CD14-positive monocyte (primary cell): Measurements from ENCODE around the gene SPRY2. TPM values are rescaled to one million over a fixed set of nuclear protein-coding genes. Genes with fewer than 3 reads are reported as not detected.

Source experiments
- DNase-seq, 3 donors: peaks; one replicate each; pipeline ENCODE4 v3.0.0-alpha.2; 2011 to 2022
- H2AFZ ChIP-seq: 2 replicates; pipeline ENCODE4 v1.6.0; 2012; ENCODE audit warnings: mild to moderate bottlenecking, low read depth, low read length, inconsistent platforms; ENCODE audit not compliant: insufficient read depth, poor library complexity, severe bottlenecking
- H3K27ac ChIP-seq, 2 donors: 1 replicate in 1 of 2; 2 replicates in 1 of 2; pipeline ENCODE4 v1.5.1; 2012 to 2013; ENCODE audit warnings: low read length in 2 of 2, control low read depth in 1 of 2, inconsistent platforms in 1 of 2, low read depth in 1 of 2, mild to moderate bottlenecking in 1 of 2
- H3K27me3 ChIP-seq, 2 donors: one replicate each; pipeline versions ENCODE4 v1.6.0 to v1.6.1; 2011 to 2013; ENCODE audit warnings: low read length in 2 of 2; ENCODE audit not compliant: control insufficient read depth in 2 of 2, insufficient read depth in 2 of 2
- H3K36me3 ChIP-seq, 2 donors: replicated peaks in 1 of 2; 1 replicate in 1 of 2; 2 replicates in 1 of 2; pipeline versions ENCODE4 v1.5.1 to v1.6.1; 2012 to 2013; ENCODE audit warnings: low read length in 2 of 2, control low read depth in 1 of 2, inconsistent platforms in 1 of 2, mild to moderate bottlenecking in 1 of 2; ENCODE audit not compliant: insufficient read depth in 2 of 2, control insufficient read depth in 1 of 2
- H3K4me1 ChIP-seq, 2 donors: 1 replicate in 1 of 2; 2 replicates in 1 of 2; pipeline versions ENCODE4 v1.5.1 to v1.6.1; 2012 to 2013; ENCODE audit warnings: low read length in 2 of 2, control low read depth in 1 of 2, inconsistent platforms in 1 of 2, mild to moderate bottlenecking in 1 of 2, moderate library complexity in 1 of 2; ENCODE audit not compliant: insufficient read depth in 2 of 2, control insufficient read depth in 1 of 2
- H3K4me2 ChIP-seq: replicated peaks from 2 replicates; pipeline ENCODE3; 2012; ENCODE audit warnings: low read length, moderate library complexity, mild to moderate bottlenecking; ENCODE audit not compliant: poor library complexity, severe bottlenecking; ENCODE audit errors: extremely low read depth
- H3K4me3 ChIP-seq, 3 experiments: fragments of 200-600 bp in 1 of 3; sonication (generic) in 1 of 3; replicated peaks in 1 of 3; 1 replicate in 2 of 3; 2 replicates in 1 of 3; pipeline ENCODE4 v1.5.1; 2011 to 2013; ENCODE audit warnings: low read length in 3 of 3, mild to moderate bottlenecking in 3 of 3, control low read depth in 2 of 3, low read depth in 2 of 3, inconsistent platforms in 1 of 3, moderate library complexity in 1 of 3
- H3K79me2 ChIP-seq: 2 replicates; pipeline ENCODE4 v1.6.0; 2012; ENCODE audit warnings: mild to moderate bottlenecking, control low read depth, inconsistent platforms, low read length, moderate library complexity; ENCODE audit not compliant: insufficient read depth
- H3K9ac ChIP-seq: 2 replicates; pipeline ENCODE4 v1.6.0; 2017; ENCODE audit warnings: low read length, mild to moderate bottlenecking; ENCODE audit not compliant: insufficient read depth, poor library complexity, severe bottlenecking
- H3K9me3 ChIP-seq, 2 donors: replicated peaks in 1 of 2; 1 replicate in 1 of 2; 2 replicates in 1 of 2; pipeline versions ENCODE4 v1.5.1 to v1.6.1; 2012 to 2013; ENCODE audit warnings: low read length in 2 of 2, control low read depth in 1 of 2; ENCODE audit not compliant: control insufficient read depth in 1 of 2, insufficient read depth in 1 of 2
- H4K20me1 ChIP-seq: 2 replicates; pipeline ENCODE4 v1.6.0; 2012; ENCODE audit warnings: mild to moderate bottlenecking, low read length, control low read depth, moderate library complexity; ENCODE audit not compliant: insufficient read depth
- H3K27ac Mint-ChIP-seq, 7 donors: one replicate each; pipeline ENCODE4 v1.8.0; 2020; ENCODE audit warnings: mild to moderate bottlenecking in 7 of 7, mixed read lengths in 7 of 7, moderate library complexity in 6 of 7, inconsistent platforms in 2 of 7
- H3K27me3 Mint-ChIP-seq, 3 donors: one replicate each; pipeline ENCODE4 v1.8.0; 2021 to 2022; ENCODE audit warnings: low read depth in 3 of 3, mild to moderate bottlenecking in 3 of 3, mixed read lengths in 3 of 3, moderate library complexity in 3 of 3, inconsistent platforms in 1 of 3
- H3K36me3 Mint-ChIP-seq, 2 donors: one replicate each; pipeline ENCODE4 v1.8.0; 2020; ENCODE audit warnings: mixed read lengths in 2 of 2, inconsistent platforms in 1 of 2, mild to moderate bottlenecking in 1 of 2
- H3K4me1 Mint-ChIP-seq: one replicate; pipeline ENCODE4 v1.8.0; 2020; ENCODE audit warnings: mild to moderate bottlenecking, mixed read lengths
- H3K4me3 Mint-ChIP-seq, 2 donors: one replicate each; pipeline ENCODE4 v1.8.0; 2020; ENCODE audit warnings: mild to moderate bottlenecking in 2 of 2, mixed read lengths in 2 of 2, moderate library complexity in 1 of 2
- H3K9me3 Mint-ChIP-seq, 7 donors: one replicate each; pipeline ENCODE4 v1.8.0; 2020 to 2022; ENCODE audit warnings: mixed read lengths in 7 of 7, mild to moderate bottlenecking in 6 of 7, moderate library complexity in 6 of 7, inconsistent platforms in 2 of 7
- WGBS: methylation state at CpG from one replicate; pipeline ENCODE4 v1.1.5; 2013; ENCODE audit warnings: missing lambda C conversion rate; ENCODE audit not compliant: insufficient coverage; 5-methylcytosine and 5-hydroxymethylcytosine counted together
- intact Hi-C, 2 donors: fragments of 100-400 bp; cut with micrococcal nuclease; formaldehyde crosslinking; loops; one replicate each; pipeline versions ENCODE4 v1.15.0 to v1.15.1; 2023
- polyA plus RNA-seq, 3 donors: library from polyadenylated mRNA; depleted of rRNA in 1 of 3; unstranded in 2 of 3; stranded (reverse) in 1 of 3; fragments of 300-500 nt in 2 of 3; fragments of >200 nt in 1 of 3; fragmentation: Illumina TruSeq in 2 of 3; gene quantifications; 1 replicate in 2 of 3; 2 replicates in 1 of 3; pipeline ENCODE4 v1.2.3, GENCODE V29; 2012 to 2021
- TF ChIP-seq, protein P1 (sequence below): fragments of 200-600 bp; IDR thresholded peaks from one replicate; pipeline ENCODE4 v1.8.0; 2022; ENCODE audit warnings: antibody characterized with exemption, mild to moderate bottlenecking

Gene SPRY2
- polyA plus RNA-seq, 3 donors: 0.26 to 1.8 (median 0.73) TPM

DNA sequence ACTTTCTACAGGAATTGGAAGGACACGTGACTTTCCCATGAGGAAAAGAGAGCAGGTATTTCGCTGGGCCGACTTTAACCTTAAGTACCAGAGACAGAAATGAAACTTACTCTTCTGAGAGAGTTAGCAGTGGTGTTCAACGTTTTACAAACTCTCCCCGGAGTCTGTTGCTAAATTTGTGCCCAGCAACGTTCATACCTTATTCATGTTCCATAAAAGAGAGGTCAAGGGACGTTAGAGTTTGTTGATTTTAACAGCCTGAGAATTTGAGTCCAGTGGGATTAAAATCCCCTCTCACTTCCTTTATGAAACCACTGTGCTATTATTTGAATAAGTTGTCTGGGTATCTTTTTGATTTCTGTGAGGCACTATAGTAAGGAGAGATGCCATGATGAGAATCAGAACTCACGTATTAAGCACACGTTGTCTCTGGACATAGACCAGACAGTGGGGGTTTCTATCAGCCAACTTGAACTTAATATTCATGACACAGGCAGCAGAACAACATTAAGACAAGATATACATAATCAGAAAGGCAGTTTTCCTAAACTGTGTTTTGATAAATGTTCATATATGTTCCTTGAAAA is 33.4 kb downstream of the SPRY2 start:
- Mint-ChIP-seq H3K4me1 (peaks cover 5% of the 10 kb centered on the region), H3K27me3 (peaks cover 0 to 2% (median 1%) of the 10 kb centered on the region in 3 donors), H3K4me3 (no peak overlapping the region), H3K36me3 (no peaks in the 10 kb centered on the region), H3K9me3 (peaks cover 0 to 5% (median 0%) of the 10 kb centered on the region in 7 donors), H3K27ac (no peak overlapping the region)
- Histone ChIP-seq H3K4me2 (no peak overlapping the region), H3K4me1 (no peaks in the 10 kb centered on the region), H3K27ac (no peak overlapping the region), H3K4me3 (no peak overlapping the region), H4K20me1 (no peaks in the 10 kb centered on the region), H3K9me3 (no peaks in the 10 kb centered on the region), H3K9ac (no peak overlapping the region), H3K36me3 (no peaks in the 10 kb centered on the region), H3K27me3 (no peaks in the 10 kb centered on the region), H2AFZ (no peak overlapping the region), H3K79me2 (no peaks in the 10 kb centered on the region)
- 100% methylated on average over 2 of the region's 9 CpGs for WGBS
- TF ChIP-seq, protein P1, sequence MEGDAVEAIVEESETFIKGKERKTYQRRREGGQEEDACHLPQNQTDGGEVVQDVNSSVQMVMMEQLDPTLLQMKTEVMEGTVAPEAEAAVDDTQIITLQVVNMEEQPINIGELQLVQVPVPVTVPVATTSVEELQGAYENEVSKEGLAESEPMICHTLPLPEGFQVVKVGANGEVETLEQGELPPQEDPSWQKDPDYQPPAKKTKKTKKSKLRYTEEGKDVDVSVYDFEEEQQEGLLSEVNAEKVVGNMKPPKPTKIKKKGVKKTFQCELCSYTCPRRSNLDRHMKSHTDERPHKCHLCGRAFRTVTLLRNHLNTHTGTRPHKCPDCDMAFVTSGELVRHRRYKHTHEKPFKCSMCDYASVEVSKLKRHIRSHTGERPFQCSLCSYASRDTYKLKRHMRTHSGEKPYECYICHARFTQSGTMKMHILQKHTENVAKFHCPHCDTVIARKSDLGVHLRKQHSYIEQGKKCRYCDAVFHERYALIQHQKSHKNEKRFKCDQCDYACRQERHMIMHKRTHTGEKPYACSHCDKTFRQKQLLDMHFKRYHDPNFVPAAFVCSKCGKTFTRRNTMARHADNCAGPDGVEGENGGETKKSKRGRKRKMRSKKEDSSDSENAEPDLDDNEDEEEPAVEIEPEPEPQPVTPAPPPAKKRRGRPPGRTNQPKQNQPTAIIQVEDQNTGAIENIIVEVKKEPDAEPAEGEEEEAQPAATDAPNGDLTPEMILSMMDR: no peak
- intact Hi-C loops: no loop called here
- no peak for DNase-seq

DNA sequence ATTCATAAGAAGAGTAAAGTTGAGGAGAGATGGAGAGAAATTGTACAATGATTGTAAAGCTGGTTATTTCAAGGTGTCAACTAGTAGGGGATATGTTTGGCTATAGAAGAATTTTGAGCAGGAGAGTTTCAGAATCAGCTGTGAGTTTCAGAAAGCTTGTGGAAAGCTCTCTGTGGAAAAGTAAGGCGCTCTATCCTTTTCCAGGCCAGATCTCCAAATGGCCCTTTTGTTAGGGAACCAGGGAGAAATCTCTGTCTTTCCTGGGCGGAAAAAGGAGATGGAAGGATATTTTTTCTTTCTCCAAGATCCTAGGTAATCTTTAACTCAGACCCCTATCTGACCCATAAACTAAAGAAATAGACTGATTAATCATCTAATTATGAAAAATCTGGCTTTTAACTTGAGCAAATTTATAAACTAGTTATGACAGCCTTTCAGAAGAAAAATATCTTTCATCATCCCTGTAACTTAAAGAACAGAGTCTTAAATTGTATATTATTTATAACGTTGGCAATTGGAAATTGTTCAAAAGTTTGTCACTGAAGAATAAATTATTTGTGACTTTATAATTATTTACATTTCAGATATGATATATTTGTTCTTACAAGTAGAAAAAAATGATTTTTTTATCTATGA is 34.5 kb downstream of the SPRY2 start:
- no CpG with 5 or more reads among the region's 3 CpGs for WGBS
- no peaks in the 10 kb centered on the region for H3K27me3 ChIP-seq
- H3K4me1 ChIP-seq: no peaks in the 10 kb centered on the region
- Mint-ChIP-seq H3K36me3 (no peaks in the 10 kb centered on the region), H3K4me3 (no peak overlapping the region), H3K9me3 (peaks cover 0 to 10% (median 0%) of the 10 kb centered on the region in 7 donors), H3K27me3 (peaks cover 0 to 2% (median 1%) of the 10 kb centered on the region in 3 donors), H3K4me1 (peaks cover 5% of the 10 kb centered on the region), H3K27ac (no peak overlapping the region)
- H4K20me1 ChIP-seq: no peaks in the 10 kb centered on the region
- no peaks in the 10 kb centered on the region for H3K79me2 ChIP-seq
- no peak overlapping the region for H3K27ac ChIP-seq
- H3K9ac ChIP-seq: no peak overlapping the region
- no peak overlapping the region for H3K4me3 ChIP-seq
- intact Hi-C loops: no loop called here
- TF ChIP-seq, protein P1: no peak
- H2AFZ ChIP-seq: no peak overlapping the region
- peaks cover 0 to 2% of the 10 kb centered on the region in 2 donors for H3K9me3 ChIP-seq
- DNase-seq: no peak
- H3K4me2 ChIP-seq: no peak overlapping the region
- H3K36me3 ChIP-seq: no peaks in the 10 kb centered on the region
